Epithelial cell of esophagus (primary cell): ENCODE results near the gene TMEM219.

Source experiments
- DNase-seq: peaks from one replicate; pipeline ENCODE4 v3.0.0; 2010; ENCODE audit warnings: low read depth
- H3K4me3 ChIP-seq: 2 replicates; pipeline ENCODE4 v1.5.1; 2011; ENCODE audit warnings: mild to moderate bottlenecking, low read length, control low read depth
- CTCF ChIP-seq: IDR thresholded peaks from 2 replicates; pipeline ENCODE4 v1.5.1; 2011; ENCODE audit warnings: low read depth, mild to moderate bottlenecking, low read length, control low read depth, inconsistent platforms; ENCODE audit not compliant: insufficient read depth; ENCODE audit errors: missing control alignments

TMEM219 gene

GRCh38 chr16:29993191-29993902, 31.5 kb downstream of the TMEM219 start:
- no peak for TF ChIP-seq CTCF
- no peak overlapping the region for H3K4me3 ChIP-seq
- DNase-seq = no peak

GRCh38 chr16:29993903-29994599, 32.2 kb downstream of the TMEM219 start:
- no peak for TF ChIP-seq CTCF
- no peak for DNase-seq
- no peak overlapping the region for H3K4me3 ChIP-seq

GRCh38 chr16:29994600-29995323, 32.9 kb downstream of the TMEM219 start:
- TF ChIP-seq CTCF = no peak
- peak; percentile 91 for DNase-seq

GRCh38 chr16:29995324-29995910, 33.5 kb downstream of the TMEM219 start, which contains the start of gene HIRIP3:
Gene HIRIP3 (minus strand): TSS chr16:29995617. CDS start chr16:29995605, 12 bp downstream.
- peak; percentile 76 for DNase-seq
- peak within 1 kb of the TSS; percentile 84 for H3K4me3 ChIP-seq
- no peak for TF ChIP-seq CTCF

More at GRCh38 chr16:29994600-29995323, 32.9 kb downstream of the TMEM219 start:
- H3K4me3 ChIP-seq = peak overlapping the region; percentile 84

- H3K4me3 ChIP-seq = peak within 1 kb of the TSS; percentile 84
- TF ChIP-seq CTCF = no peak
- peak; percentile 97 for DNase-seq
Observed at GRCh38 chr16:29995911-29996765, 34.3 kb downstream of the TMEM219 start, which contains the start of gene INO80E. Gene INO80E (plus strand): TSS chr16:29996241. CDS start chr16:29996311, 70 bp downstream.

- peak overlapping the region; percentile 84 for H3K4me3 ChIP-seq
- no peak for TF ChIP-seq CTCF
- DNase-seq = no peak
Observed at GRCh38 chr16:29996766-29997250, 34.9 kb downstream of the TMEM219 start.
